Measurements from ENCODE around the gene ZNF511.

GRCh38 chr10:133292919-133293809, 15.6 kb upstream of the ZNF511 start:
- TF ChIP-seq POLR2A (IDR thresholded peaks at IDR 0.05) (no peak), CTCF (IDR thresholded peaks at IDR 0.05) (no peak)

Data from uterus (tissue), 2 donors.